ENCODE results near the gene UNC13B.

- TF ChIP-seq EZH2 (IDR thresholded peaks at IDR 0.05; ENCODE audit: borderline replicate concordance): no peak
- TF ChIP-seq, protein P1, sequence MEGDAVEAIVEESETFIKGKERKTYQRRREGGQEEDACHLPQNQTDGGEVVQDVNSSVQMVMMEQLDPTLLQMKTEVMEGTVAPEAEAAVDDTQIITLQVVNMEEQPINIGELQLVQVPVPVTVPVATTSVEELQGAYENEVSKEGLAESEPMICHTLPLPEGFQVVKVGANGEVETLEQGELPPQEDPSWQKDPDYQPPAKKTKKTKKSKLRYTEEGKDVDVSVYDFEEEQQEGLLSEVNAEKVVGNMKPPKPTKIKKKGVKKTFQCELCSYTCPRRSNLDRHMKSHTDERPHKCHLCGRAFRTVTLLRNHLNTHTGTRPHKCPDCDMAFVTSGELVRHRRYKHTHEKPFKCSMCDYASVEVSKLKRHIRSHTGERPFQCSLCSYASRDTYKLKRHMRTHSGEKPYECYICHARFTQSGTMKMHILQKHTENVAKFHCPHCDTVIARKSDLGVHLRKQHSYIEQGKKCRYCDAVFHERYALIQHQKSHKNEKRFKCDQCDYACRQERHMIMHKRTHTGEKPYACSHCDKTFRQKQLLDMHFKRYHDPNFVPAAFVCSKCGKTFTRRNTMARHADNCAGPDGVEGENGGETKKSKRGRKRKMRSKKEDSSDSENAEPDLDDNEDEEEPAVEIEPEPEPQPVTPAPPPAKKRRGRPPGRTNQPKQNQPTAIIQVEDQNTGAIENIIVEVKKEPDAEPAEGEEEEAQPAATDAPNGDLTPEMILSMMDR (IDR thresholded peaks at IDR 0.05; ENCODE audit: poor library complexity): no peak
- no peak for TF ChIP-seq EZH2phosphoT487 (IDR thresholded peaks at IDR 0.05; ENCODE audit: low read depth, severe bottlenecking, unreplicated experiment)
Observed at GRCh38 chr9:35279946-35280345, 118.1 kb downstream of the UNC13B start.
